Measurements from ENCODE around the gene ZNF813.
"Not testable (repeated sequence)": the region's sequence is repeated elsewhere in the genome, so short reads cannot be mapped to it uniquely, and the experiment has no call there.

ZNF813 gene

DNA sequence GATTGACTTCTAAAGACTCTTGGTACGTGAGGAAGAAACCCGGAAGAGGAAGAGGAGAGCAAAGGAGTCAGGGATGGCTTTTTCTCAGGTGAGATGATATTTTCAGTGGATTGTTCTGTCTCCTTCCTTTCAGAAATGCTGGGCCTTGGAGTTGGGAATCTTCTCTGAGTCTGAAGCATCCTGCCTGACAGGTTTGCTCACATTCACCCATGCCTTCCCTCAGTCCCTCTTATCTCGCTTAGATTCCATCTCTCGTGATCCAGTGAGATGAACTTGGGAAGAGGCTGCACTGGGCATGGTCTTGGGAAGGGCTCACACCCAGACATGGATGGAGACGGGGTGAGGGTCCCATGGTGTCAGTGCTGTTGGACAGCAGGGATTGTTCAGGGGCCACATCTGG, 20.3 kb upstream of the ZNF813 start:
- H3K27me3 ChIP-seq (replicated peaks; ENCODE audit: control insufficient read depth, insufficient read depth, low read length, poor library complexity, severe bottlenecking); H3K4me1 ChIP-seq (ENCODE audit: control insufficient read depth, insufficient read depth, low read length, poor library complexity, severe bottlenecking); H3K4me3 ChIP-seq (ENCODE audit: insufficient read depth, low read depth, low read length, poor library complexity, severe bottlenecking); H3K27ac ChIP-seq (ENCODE audit: insufficient read depth, low read length, poor library complexity, severe bottlenecking); DNase-seq: not testable (repeated sequence)
- Histone ChIP-seq H3K9me3 (ENCODE audit: control insufficient read depth, low read length) (peaks cover 16% of the 10 kb centered on the region), H3K36me3 (ENCODE audit: control insufficient read depth, insufficient read depth, low read length) (peaks cover 38% of the 10 kb centered on the region)

DNA sequence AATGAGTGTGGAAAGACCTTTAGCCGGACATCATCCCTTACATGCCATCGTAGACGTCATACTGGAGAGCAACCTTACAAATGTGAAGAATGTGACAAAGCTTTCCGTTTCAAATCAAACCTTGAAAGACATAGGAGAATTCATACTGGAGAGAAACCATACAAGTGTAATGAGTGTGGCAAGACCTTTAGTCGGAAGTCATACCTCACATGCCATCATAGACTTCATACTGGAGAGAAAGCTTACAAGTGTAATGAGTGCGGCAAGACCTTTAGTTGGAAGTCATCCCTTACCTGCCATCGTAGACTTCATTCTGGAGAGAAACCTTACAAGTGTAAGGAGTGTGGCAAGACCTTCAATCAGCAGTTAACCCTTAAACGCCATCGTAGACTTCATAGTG, 11.7 kb upstream of the ZNF813 start:
- Histone ChIP-seq H3K4me3 (ENCODE audit: insufficient read depth, low read depth, low read length, poor library complexity, severe bottlenecking) (no peak overlapping the region), H3K9me3 (ENCODE audit: control insufficient read depth, low read length) (peaks cover 51% of the 10 kb centered on the region), H3K36me3 (ENCODE audit: control insufficient read depth, insufficient read depth, low read length) (peaks cover 41% of the 10 kb centered on the region)

GRCh38 chr19:53460131-53460721, 7.3 kb upstream of the ZNF813 start:
- not testable (repeated sequence) for H3K27me3 ChIP-seq (replicated peaks; ENCODE audit: control insufficient read depth, insufficient read depth, low read length, poor library complexity, severe bottlenecking); H3K36me3 ChIP-seq (ENCODE audit: control insufficient read depth, insufficient read depth, low read length); H3K4me1 ChIP-seq (ENCODE audit: control insufficient read depth, insufficient read depth, low read length, poor library complexity, severe bottlenecking); DNase-seq; H3K4me3 ChIP-seq (ENCODE audit: insufficient read depth, low read depth, low read length, poor library complexity, severe bottlenecking); H3K27ac ChIP-seq (ENCODE audit: insufficient read depth, low read length, poor library complexity, severe bottlenecking)
- peaks cover 25% of the 10 kb centered on the region for H3K9me3 ChIP-seq (ENCODE audit: control insufficient read depth, low read length)

More for the DNA sequence above, 11.7 kb upstream of the ZNF813 start:
- Histone ChIP-seq H3K27ac (ENCODE audit: insufficient read depth, low read length, poor library complexity, severe bottlenecking) (no peak overlapping the region), H3K27me3 (replicated peaks; ENCODE audit: control insufficient read depth, insufficient read depth, low read length, poor library complexity, severe bottlenecking) (no peaks in the 10 kb centered on the region), H3K4me1 (ENCODE audit: control insufficient read depth, insufficient read depth, low read length, poor library complexity, severe bottlenecking) (no peaks in the 10 kb centered on the region)
- no peak for DNase-seq

- H3K27ac ChIP-seq (ENCODE audit: insufficient read depth, low read length, poor library complexity, severe bottlenecking), result no peak overlapping the region
- no peaks in the 10 kb centered on the region for H3K4me1 ChIP-seq (ENCODE audit: control insufficient read depth, insufficient read depth, low read length, poor library complexity, severe bottlenecking)
- H3K36me3 ChIP-seq (ENCODE audit: control insufficient read depth, insufficient read depth, low read length), result no peaks in the 10 kb centered on the region
- peaks cover 18% of the 10 kb centered on the region for H3K9me3 ChIP-seq (ENCODE audit: control insufficient read depth, low read length)
- no peaks in the 10 kb centered on the region for H3K27me3 ChIP-seq (replicated peaks; ENCODE audit: control insufficient read depth, insufficient read depth, low read length, poor library complexity, severe bottlenecking)
- DNase-seq, result no peak
- H3K4me3 ChIP-seq (ENCODE audit: insufficient read depth, low read depth, low read length, poor library complexity, severe bottlenecking), result no peak overlapping the region
Observed at GRCh38 chr19:53461866-53462265, 5.7 kb upstream of the ZNF813 start.

DNA sequence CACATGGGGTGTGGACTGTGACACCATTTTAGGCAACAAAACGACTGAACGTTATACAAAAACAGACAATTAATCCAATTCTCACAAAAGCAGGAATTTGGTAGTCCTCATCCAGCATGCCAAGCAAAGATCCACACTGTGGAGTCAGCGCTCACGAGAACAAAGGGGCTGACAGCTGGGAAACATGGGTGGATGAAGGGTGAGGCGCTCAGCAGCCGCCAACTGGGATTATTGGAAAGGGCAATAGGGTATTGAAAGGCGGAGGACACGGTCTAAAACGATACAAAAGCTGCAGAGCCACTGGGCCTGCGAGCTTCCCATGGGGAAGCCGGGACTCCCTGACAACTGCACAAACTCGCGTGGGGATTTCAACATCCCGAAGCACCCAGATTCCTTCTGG, 4.7 kb upstream of the ZNF813 start:
- H3K4me3 ChIP-seq (ENCODE audit: insufficient read depth, low read depth, low read length, poor library complexity, severe bottlenecking), result no peak overlapping the region
- peaks cover 11% of the 10 kb centered on the region for H3K9me3 ChIP-seq (ENCODE audit: control insufficient read depth, low read length)
- no peak for DNase-seq

DNA sequence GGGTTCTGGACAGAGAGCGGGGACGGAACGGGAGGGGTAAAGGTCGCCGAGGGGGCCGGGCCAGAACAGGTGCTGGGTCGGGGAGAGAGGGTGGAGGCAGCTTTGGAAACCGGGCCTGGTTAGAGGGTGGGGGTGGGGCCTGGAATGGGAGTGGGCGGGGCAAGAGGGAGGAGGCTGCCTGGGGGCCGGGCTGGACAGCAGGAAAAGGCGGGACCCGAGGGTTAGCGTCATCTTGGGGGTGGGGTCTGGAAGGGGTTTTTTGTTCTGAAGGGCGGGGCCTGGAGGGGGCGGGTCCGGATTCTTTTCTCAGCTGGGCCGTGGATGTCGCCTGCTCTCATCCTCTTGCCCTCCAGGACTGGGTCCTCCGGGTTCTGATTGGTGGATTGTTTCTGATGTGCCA, 4.3 kb upstream of the ZNF813 start:
- Histone ChIP-seq H3K36me3 (ENCODE audit: control insufficient read depth, insufficient read depth, low read length) (no peaks in the 10 kb centered on the region), H3K9me3 (ENCODE audit: control insufficient read depth, low read length) (peaks cover 7% of the 10 kb centered on the region), H3K27me3 (replicated peaks; ENCODE audit: control insufficient read depth, insufficient read depth, low read length, poor library complexity, severe bottlenecking) (no peaks in the 10 kb centered on the region), H3K4me1 (ENCODE audit: control insufficient read depth, insufficient read depth, low read length, poor library complexity, severe bottlenecking) (no peaks in the 10 kb centered on the region), H3K27ac (ENCODE audit: insufficient read depth, low read length, poor library complexity, severe bottlenecking) (no peak overlapping the region), H3K4me3 (ENCODE audit: insufficient read depth, low read depth, low read length, poor library complexity, severe bottlenecking) (no peak overlapping the region)
- DNase-seq, result no peak

More for the DNA sequence above, 4.7 kb upstream of the ZNF813 start:
- Histone ChIP-seq H3K27ac (ENCODE audit: insufficient read depth, low read length, poor library complexity, severe bottlenecking) (no peak overlapping the region), H3K27me3 (replicated peaks; ENCODE audit: control insufficient read depth, insufficient read depth, low read length, poor library complexity, severe bottlenecking) (no peaks in the 10 kb centered on the region), H3K36me3 (ENCODE audit: control insufficient read depth, insufficient read depth, low read length) (no peaks in the 10 kb centered on the region), H3K4me1 (ENCODE audit: control insufficient read depth, insufficient read depth, low read length, poor library complexity, severe bottlenecking) (no peaks in the 10 kb centered on the region)

DNA sequence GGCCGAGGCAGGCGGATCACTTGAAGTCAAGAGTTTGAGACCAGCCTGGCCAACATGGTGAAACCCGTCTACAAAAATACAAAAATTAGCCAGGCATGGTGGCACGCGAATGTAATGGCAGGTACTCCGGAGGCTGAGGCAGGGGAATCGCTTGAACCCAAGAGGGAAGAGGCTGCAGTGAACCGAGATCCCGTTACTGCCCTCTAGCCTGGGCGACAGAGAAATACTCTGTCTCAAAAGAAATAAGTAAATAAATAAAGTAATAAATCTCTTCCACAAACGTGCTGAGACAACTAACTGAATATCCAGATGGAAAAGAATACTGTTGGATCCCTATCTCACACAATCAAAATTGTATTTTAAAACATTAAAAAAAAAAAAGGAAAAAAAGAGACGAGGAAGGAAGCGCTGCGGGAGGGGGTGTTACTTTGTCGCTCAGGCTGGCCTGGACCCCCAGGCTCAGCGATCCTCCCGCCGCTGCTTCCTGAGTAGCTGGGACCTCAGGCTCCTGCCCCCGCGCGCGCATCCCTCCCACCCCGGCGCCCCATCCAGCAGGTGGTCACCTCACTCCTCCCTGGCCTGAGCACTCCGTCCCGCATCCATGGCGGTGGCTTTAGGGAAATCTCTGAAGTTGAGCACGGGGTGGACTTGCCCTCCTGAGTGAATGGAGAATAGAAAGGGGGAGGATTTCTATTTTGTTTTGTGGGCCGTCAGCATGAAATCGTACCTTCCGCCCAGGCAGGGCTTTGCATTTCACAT, 628 bp upstream of the ZNF813 start:
- peak in 1 of 3 donors; percentile 0 for DNase-seq
- Histone ChIP-seq H3K9me3 (ENCODE audit: control insufficient read depth, low read length) (peaks cover under 1% of the 10 kb centered on the region), H3K27me3 (replicated peaks; ENCODE audit: control insufficient read depth, insufficient read depth, low read length, poor library complexity, severe bottlenecking) (no peaks in the 10 kb centered on the region), H3K36me3 (ENCODE audit: control insufficient read depth, insufficient read depth, low read length) (no peaks in the 10 kb centered on the region), H3K4me3 (ENCODE audit: insufficient read depth, low read depth, low read length, poor library complexity, severe bottlenecking) (peak overlapping the region; percentile 66), H3K27ac (ENCODE audit: insufficient read depth, low read length, poor library complexity, severe bottlenecking) (peak overlapping the region; percentile 60), H3K4me1 (ENCODE audit: control insufficient read depth, insufficient read depth, low read length, poor library complexity, severe bottlenecking) (no peaks in the 10 kb centered on the region)

DNA sequence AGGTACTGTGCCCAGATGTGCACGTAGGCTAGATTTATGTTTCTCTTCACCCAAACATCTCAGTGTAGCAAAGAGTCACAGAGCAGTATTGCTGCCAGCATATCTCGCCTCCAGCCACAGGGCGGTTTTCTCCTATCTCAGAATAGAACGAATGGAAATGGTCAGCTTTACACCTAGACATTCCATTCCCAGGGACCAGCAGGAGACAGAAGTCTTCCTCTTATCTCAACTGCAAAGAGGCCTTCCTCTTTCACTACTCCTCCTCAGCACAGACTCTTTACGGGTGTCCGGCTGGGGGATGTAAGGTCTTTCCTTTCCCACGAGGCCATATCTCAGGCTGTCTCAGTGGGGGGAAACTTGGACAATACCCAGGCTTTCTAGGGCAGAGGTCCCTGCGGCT, 1.1 kb downstream of the ZNF813 start:
- not testable (repeated sequence) for H3K4me3 ChIP-seq (ENCODE audit: insufficient read depth, low read depth, low read length, poor library complexity, severe bottlenecking); DNase-seq; H3K9me3 ChIP-seq (ENCODE audit: control insufficient read depth, low read length); H3K36me3 ChIP-seq (ENCODE audit: control insufficient read depth, insufficient read depth, low read length); H3K27ac ChIP-seq (ENCODE audit: insufficient read depth, low read length, poor library complexity, severe bottlenecking); H3K27me3 ChIP-seq (replicated peaks; ENCODE audit: control insufficient read depth, insufficient read depth, low read length, poor library complexity, severe bottlenecking); H3K4me1 ChIP-seq (ENCODE audit: control insufficient read depth, insufficient read depth, low read length, poor library complexity, severe bottlenecking)

DNA sequence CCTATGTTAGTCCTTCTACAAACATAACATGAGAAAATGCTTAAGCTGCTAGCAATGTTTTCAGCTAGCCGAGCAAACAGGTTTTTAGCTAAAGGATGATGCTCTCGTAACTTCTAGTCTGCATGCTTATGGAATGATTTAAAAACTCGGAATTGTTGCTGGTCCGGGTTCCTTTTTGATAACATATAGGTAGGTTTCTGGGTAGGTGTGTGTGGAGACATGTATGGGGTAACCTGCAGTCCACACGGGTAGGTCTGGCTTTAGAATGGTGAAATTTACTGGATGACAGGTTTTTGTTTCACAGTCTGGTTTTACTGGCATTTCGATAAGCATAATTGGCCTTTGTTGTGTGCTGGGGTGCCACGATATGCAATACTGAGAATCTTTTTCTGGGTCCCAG, 4.4 kb downstream of the ZNF813 start:
- Histone ChIP-seq H3K9me3 (ENCODE audit: control insufficient read depth, low read length) (peaks cover 8% of the 10 kb centered on the region), H3K27me3 (replicated peaks; ENCODE audit: control insufficient read depth, insufficient read depth, low read length, poor library complexity, severe bottlenecking) (no peaks in the 10 kb centered on the region), H3K4me1 (ENCODE audit: control insufficient read depth, insufficient read depth, low read length, poor library complexity, severe bottlenecking) (no peaks in the 10 kb centered on the region), H3K27ac (ENCODE audit: insufficient read depth, low read length, poor library complexity, severe bottlenecking) (no peak overlapping the region), H3K36me3 (ENCODE audit: control insufficient read depth, insufficient read depth, low read length) (peaks cover 23% of the 10 kb centered on the region), H3K4me3 (ENCODE audit: insufficient read depth, low read depth, low read length, poor library complexity, severe bottlenecking) (no peak overlapping the region)
- no peak for DNase-seq

- H3K27me3 ChIP-seq (replicated peaks; ENCODE audit: control insufficient read depth, insufficient read depth, low read length, poor library complexity, severe bottlenecking); DNase-seq; H3K4me3 ChIP-seq (ENCODE audit: insufficient read depth, low read depth, low read length, poor library complexity, severe bottlenecking); H3K4me1 ChIP-seq (ENCODE audit: control insufficient read depth, insufficient read depth, low read length, poor library complexity, severe bottlenecking); H3K27ac ChIP-seq (ENCODE audit: insufficient read depth, low read length, poor library complexity, severe bottlenecking): not testable (repeated sequence)
- peaks cover 41% of the 10 kb centered on the region for H3K36me3 ChIP-seq (ENCODE audit: control insufficient read depth, insufficient read depth, low read length)
- H3K9me3 ChIP-seq (ENCODE audit: control insufficient read depth, low read length), result peaks cover 20% of the 10 kb centered on the region
Observed at GRCh38 chr19:53474832-53475231, 7.3 kb downstream of the ZNF813 start.
